IPS-18c (cell line): ENCODE measurements around the gene ADAMTSL1.

Source experiments
- H3K4me3 ChIP-seq: 2 replicates; pipeline ENCODE4 v1.7.0; 2013; ENCODE audit warnings: low read depth, mild to moderate bottlenecking, low read length, moderate library complexity; ENCODE audit not compliant: insufficient read depth
- H3K9me3 ChIP-seq: one replicate; pipeline ENCODE4 v1.6.1; 2013; ENCODE audit warnings: mild to moderate bottlenecking, low read length, moderate library complexity; ENCODE audit not compliant: control insufficient read depth, insufficient read depth

The ADAMTSL1 gene

GRCh38 chr9:18888290-18888689, 414.3 kb downstream of the ADAMTSL1 start:
- H3K9me3 ChIP-seq = peaks cover 2% of the 10 kb centered on the region
- no peak overlapping the region for H3K4me3 ChIP-seq

DNA sequence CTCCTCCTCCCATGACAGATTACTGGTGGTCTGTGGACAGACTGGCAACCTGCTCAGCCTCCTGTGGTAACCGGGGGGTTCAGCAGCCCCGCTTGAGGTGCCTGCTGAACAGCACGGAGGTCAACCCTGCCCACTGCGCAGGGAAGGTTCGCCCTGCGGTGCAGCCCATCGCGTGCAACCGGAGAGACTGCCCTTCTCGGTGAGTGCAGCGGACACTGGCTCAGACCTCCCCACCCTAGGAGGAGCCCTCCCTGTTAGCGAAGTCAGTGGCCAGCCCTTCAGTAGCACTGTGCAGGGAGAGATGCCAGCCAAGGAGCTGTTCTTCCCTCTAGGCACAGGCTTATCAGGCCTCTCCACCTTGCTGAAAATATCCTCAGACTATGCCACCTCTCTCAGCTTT, 415.6 kb downstream of the ADAMTSL1 start:
- peaks cover 2% of the 10 kb centered on the region for H3K9me3 ChIP-seq
- no peak overlapping the region for H3K4me3 ChIP-seq

GRCh38 chr9:18890372-18890771, 416.4 kb downstream of the ADAMTSL1 start:
- H3K9me3 ChIP-seq = peaks cover 2% of the 10 kb centered on the region
- H3K4me3 ChIP-seq = no peak overlapping the region

- no peaks in the 10 kb centered on the region for H3K9me3 ChIP-seq
- no peak overlapping the region for H3K4me3 ChIP-seq
Measured at GRCh38 chr9:18891946-18892670, 418.2 kb downstream of the ADAMTSL1 start.

GRCh38 chr9:18893046-18893445, 419.1 kb downstream of the ADAMTSL1 start:
- H3K9me3 ChIP-seq = no peaks in the 10 kb centered on the region
- H3K4me3 ChIP-seq = no peak overlapping the region

GRCh38 chr9:18893491-18893890, 419.5 kb downstream of the ADAMTSL1 start:
- no peaks in the 10 kb centered on the region for H3K9me3 ChIP-seq

DNA sequence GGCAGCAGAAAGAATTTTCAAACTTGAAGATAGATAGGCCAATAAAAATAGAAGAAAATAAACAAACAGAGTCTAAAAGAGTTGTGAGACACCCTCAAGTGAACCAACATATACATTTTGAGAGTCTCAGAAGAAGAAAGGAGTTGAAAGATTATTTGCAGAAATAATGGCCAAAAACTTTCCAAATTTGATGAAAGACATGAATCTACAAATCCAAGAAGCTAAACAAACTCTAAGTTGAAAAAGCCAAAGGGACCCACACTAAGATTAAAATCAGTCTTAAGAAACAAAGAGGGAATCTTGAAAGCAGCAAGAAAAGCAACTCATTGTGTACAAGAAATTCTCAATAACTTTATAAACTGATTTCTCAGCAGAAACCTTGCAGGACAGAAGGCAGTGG, 422.1 kb downstream of the ADAMTSL1 start:
- Histone ChIP-seq H3K4me3 (no peak overlapping the region), H3K9me3 (no peaks in the 10 kb centered on the region)

More at GRCh38 chr9:18893491-18893890, 419.5 kb downstream of the ADAMTSL1 start:
- no peak overlapping the region for H3K4me3 ChIP-seq

DNA sequence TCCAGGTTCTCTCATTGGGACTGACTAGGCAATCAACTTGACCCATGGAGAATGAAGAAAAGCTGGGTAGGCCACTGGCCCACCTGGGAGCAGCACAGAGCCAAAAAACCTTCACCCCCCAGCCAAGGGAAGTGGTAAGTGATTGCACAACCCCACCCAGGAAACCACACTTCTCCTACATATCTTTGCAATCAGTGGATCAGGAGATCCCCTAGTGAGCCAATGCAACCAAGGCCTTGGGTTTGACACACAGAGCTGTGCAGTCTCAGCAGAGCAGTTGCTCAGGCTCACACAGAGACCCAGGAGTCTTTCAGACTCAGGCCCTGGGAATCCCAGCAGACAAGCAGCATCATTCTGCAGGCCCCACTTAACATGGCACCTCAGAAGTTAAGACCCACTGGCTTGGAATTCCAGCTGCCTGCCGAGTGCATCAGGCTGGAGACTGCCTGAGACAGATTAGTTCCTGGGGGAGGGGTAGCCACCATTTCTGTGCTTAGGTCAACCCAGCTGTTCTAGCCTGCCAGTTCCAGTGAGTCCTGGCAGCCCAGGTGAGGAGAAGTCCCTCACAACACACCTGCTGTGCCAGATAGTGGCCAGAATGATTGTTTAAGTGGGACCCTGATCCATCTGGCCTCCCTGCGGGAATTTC, 422.7 kb downstream of the ADAMTSL1 start:
- Histone ChIP-seq H3K9me3 (no peaks in the 10 kb centered on the region), H3K4me3 (no peak overlapping the region)

GRCh38 chr9:18903450-18903849, 429.5 kb downstream of the ADAMTSL1 start:
- Histone ChIP-seq H3K9me3 (no peaks in the 10 kb centered on the region), H3K4me3 (no peak overlapping the region)

- no peak overlapping the region for H3K4me3 ChIP-seq
- no peaks in the 10 kb centered on the region for H3K9me3 ChIP-seq
Measured at GRCh38 chr9:18905028-18905882, 431.3 kb downstream of the ADAMTSL1 start.

DNA sequence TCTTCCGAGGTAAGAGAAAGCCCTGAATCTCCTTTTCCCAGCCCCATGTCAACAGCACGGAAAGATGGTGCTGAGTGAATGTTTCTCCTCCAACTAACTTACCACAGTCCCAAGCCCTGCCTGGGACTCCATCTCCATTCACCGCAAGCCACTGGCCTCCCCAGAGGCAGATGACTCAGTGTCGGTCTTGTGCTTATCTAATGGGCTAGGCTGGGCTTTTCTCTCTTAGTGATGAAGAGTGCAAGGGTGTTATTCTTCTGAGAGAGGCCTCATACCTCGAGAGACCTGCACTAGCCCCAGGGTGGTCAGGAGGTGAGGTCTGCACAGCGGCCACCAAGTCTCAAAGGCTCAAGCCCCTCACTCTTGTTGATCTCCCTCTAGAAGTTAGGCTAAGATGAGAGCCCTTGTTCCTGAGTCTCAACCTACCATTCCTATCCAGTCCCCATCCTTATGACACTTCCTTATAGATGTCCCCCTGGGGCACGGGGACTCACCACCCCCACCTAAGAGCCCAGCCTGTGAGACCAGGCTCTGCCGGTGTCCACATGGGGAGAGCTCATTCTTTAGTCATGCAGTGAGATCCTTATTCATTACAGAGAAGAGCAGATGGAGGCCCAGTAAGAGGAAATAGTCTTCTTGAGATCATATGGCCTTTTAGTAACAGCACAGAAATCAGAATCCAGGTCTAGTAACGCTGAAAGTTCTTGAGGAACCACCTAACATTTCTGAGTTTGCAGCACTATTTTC, 432.1 kb downstream of the ADAMTSL1 start:
- Histone ChIP-seq H3K9me3 (no peaks in the 10 kb centered on the region), H3K4me3 (no peak overlapping the region)

- Histone ChIP-seq H3K4me3 (no peak overlapping the region), H3K9me3 (no peaks in the 10 kb centered on the region)
Measured at GRCh38 chr9:18906656-18907395, 432.9 kb downstream of the ADAMTSL1 start.

GRCh38 chr9:18907927-18908625, 434.1 kb downstream of the ADAMTSL1 start:
- Histone ChIP-seq H3K4me3 (no peak overlapping the region), H3K9me3 (no peaks in the 10 kb centered on the region)

DNA sequence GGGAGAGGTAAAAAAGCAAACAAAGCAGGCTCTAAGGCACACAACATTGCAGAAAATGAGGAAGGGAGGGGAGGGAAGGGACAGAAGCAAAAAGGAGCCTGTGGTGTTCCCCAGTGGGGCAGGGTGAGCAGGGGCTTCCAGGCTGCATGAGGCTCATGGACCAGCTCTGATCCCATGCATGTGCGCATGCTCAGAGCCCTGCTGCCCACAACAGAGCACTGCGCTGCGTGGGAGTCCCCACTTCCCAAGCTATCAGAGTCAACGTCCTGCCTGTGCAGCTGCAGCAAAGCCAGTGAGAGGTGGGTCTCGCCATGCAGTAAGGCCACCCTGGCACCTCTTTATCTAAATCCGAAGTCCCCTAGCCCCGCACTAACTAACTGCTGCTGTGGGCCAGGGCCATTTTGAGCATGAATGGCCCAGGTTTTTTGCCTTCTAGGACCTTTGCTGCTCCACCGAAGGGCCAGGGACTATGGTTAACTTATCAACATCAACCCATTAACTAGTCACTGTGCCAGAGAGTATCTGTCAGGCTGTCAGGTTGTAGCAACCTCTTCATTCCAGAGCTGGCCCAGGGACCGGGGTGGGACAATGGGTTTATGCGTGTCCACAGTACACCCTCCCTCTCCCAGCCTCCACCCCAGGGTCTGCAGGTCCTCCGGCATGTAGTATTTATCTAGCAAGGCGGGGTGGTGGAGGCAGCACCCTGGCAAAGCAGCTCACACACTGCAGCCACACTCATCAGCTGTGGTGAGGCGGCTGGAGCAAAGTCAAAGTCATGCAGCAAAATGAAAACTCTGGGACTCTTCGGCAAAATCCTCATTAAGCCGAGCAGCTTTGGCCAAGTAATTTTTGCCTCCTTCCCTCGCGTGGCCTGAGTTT, 435.4 kb downstream of the ADAMTSL1 start:
- Histone ChIP-seq H3K9me3 (no peaks in the 10 kb centered on the region), H3K4me3 (no peak overlapping the region)

DNA sequence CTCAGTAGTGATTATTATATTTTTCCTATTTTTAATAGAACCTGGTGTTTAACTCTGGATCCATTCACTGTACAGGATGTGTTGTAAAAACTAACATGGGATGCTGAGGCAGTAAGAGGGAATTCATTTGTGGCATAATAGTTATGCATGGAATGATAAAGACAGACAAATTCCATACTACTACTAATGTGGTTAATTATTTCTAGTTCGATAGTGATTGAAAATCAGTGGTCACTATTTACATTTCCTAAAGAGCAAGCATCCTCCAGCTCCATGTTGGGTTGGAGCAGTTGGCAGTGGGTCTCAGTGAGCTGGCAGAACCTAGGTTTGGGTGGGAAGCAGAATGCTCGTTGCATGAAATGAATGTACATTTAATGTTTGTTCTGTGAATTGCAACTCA, 436.5 kb downstream of the ADAMTSL1 start:
- H3K4me3 ChIP-seq = no peak overlapping the region
- no peaks in the 10 kb centered on the region for H3K9me3 ChIP-seq
